Stimulated activated CD8-positive, alpha-beta memory T cell treated with anti-CD3 and anti-CD28 coated beads, Interleukin-4, amount 100 ng/mL, for 4 hours (primary cell): ENCODE results near the gene ZFP36L2.

Experiments used
- DNase-seq, 2 donors: peaks; one replicate each; pipeline ENCODE4 v3.0.0-alpha.2; 2020; ENCODE audit warnings: low read depth in 2 of 2, low spot score in 1 of 2

ZFP36L2 gene

DNA sequence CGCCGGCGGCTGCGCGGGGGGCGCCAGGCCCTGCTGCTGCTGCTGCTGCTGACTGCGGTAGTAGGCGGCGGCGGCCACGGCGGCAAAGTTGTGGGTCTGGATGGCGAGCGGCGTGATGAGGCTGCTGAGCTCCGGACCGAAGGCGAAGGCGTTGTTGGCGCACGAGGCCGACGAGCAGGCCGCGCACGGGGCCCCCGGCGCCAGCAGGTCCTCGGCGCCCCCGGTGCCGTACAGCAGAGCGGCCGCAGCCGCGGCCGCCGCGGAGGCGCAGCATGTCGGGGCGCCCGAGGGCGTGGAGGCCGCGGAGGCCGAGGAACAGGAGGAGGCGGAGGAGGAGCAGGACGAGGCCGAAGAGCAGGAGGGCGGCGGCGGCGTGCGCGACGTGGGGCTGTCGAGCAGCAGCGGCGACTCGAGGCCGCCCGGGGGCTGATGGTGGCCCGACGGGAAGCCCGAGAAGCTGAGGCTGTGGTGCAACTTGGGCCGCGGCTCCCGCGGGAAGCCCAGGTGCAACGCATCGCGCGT lies 1.8 kb downstream of the ZFP36L2 start:
- no peak for DNase-seq

DNA sequence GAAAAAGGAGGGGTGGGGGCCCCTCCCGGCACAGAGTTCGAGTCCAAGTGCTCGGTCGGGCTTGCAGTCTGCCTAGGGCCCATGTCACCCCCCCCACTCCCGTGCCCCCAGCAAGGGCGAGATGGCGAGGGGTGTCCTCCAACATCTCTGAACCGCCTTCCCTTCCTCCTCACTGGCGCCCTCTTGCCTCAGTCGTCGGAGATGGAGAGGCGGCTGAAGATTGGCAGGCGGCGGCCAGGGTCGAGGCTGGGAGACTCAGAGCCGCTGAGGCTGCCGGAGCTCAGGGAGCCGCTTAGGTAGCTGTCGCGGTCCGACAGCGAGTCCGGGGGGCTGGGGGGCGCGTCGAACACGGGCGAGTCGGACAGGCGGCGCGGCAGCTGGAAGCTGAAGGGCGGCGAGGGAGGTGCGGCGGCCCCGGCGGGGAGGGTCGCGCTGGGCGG lies 2.3 kb downstream of the ZFP36L2 start:
- DNase-seq = peak; percentile 50 to 54

DNA sequence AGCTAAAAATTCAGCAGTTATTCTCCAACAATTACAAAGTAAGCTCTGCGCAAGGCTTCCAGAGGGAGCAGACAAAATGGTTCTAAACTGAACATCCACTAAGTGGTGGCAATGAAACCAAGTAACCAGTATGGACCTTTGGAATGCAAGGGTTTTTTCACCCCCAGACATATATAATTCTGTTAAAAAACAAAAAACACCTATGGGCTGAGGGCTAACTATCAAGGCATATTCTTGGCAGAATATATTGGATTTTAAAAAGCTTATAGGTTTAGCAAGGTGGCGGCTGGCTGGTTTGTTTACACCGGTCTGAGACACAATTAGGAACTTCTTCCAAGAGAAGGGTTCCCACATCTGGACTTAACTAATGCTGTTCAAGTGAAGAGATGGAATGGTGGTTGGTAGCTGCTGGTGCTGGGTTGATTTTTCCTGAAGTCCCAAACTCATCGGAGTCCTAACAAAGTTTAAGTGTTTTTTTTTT lies 2.8 kb downstream of the ZFP36L2 start:
- DNase-seq = no peak

DNA sequence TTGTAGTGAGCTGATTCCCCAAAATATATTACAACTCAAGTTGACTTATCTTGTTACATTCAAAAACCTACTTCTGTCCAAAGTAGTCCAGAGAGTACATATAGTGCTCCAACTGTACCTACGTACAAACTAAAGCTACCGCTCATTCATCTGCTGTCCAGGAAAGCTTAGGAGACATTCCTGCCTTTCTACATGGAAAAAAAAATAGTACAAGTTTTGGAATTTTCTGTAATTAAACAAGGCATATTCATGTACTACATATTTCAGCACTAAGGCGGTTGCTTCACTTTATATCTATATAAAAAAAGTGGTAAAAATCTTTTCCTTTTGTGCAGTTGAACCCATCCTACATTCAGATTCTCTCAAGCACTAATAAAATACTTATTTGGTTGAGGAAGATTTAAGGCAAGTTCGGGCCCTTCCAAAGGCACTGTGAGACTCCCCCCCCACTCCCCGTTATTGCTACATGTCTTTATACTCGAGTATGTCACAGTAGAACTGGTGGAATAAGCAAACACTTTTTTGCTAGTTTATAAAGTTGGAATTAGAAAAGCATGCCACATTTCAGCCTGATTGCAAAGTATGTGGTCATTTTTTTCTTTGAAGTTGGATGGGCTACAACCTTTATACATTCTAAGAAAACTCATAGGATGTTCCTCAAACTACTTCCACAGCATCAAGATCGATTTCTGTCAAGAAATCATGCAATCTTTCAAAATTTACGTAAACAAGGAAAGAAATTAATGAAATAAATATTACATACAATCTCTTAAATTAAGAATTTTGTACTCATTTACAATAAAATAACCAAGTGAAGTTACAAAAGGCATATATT lies 3.7 kb downstream of the ZFP36L2 start:
- no peak for DNase-seq

DNA sequence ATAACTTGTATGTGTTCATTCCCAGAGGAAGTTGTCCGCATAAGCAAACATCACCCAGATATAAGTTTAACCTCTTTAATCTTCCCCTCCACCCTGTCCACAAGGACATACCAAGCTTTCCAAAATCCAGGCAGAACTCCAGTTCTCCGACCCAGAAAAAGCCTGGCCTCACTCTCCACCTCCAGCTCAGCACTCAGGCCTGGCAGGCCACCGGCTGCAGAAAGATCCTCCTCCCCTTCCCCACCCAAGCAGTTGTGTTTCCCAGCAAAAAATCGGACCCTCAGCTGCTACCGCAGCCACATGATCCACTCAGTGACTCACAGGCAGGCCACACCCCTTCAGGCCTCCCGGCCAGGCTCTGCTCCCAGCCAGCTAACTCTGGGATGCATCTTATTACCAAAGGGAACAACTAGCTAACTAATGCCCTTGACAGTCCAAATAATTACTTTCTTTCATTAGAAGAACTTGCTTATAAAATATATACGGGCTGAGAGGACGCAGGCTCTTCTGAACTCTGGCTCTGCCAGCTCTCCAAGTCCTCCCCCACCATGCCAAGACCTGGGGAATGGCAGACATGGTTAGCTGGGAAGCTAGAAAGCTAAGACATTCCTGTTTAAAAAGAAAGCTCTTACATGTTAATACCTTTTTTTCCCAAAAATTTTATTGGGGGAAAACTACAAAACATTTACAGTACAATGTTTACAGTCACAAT lies 4.5 kb downstream of the ZFP36L2 start:
- no peak for DNase-seq

DNA sequence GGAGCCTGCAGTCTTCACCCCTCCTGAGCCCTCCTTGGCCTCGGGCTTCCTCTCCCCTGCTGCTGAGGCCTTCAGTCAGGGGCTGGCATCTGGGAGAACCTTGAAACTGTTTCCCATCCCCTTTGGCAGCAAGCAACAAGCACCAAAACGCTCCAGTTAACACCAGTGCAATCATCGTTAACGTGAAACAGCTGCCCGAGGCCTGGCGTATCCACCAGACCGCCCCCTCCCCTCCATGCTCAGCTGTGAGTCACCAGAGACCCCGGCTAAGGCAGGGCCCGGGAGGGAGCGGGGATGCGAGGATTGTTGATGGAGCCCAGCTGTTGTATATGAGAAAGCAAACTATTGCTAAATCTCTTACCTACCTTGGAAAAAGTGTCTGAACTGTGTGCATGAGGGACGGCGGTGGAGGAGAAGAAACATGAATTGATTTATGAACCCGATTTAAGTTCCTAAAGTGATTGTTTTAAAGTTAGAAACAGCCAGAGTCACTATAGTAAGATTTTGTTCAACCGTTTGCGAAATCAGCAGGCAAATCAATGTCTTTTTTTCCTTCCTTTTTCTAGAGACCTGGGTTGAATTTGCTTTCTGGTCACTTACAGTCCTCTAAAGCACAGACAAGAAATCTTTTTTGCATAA lies 5.2 kb downstream of the ZFP36L2 start:
- no peak for DNase-seq

DNA sequence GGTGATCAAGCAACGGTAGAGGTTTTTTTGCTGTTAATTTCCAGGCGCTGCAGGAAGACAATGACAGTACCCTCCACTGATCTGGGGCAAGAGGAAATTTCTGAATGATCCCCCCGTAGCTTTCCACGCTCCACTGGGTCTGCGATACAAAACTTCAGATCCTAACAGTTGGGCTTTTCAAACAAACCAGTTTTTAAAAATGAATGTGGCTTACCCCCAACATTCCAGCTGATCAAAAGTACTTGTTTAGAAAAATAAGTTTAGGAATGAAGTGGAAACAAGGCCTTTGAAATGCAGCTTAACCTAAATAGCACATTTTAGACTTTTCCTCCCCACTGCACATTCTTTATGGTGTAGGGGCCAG lies 5.7 kb downstream of the ZFP36L2 start:
- DNase-seq = no peak

DNA sequence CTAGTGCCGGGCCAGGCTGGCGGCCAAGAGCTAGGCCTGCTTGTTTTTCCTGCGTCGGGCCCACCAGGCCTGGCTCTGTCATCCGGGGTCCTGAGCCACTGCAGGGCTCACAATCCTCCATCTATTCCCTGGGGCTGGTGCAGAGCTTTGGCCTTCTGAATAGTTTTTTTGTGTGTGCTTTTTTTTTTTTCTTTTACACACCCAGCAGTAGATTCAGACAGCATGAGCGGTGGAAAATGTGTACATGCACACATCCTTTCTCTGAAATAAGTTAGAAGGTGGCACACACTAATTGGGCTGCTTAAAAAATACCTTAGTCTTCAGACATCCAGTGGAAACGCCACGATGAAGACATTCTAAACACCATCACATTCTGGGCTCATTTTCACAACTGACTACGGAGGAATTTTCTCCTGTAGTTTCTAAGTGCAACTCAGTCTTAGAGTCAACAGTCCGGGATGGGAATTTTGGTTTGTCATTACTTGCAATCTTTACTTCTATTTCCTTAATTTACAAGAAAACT lies 6.1 kb downstream of the ZFP36L2 start:
- DNase-seq = no peak

DNA sequence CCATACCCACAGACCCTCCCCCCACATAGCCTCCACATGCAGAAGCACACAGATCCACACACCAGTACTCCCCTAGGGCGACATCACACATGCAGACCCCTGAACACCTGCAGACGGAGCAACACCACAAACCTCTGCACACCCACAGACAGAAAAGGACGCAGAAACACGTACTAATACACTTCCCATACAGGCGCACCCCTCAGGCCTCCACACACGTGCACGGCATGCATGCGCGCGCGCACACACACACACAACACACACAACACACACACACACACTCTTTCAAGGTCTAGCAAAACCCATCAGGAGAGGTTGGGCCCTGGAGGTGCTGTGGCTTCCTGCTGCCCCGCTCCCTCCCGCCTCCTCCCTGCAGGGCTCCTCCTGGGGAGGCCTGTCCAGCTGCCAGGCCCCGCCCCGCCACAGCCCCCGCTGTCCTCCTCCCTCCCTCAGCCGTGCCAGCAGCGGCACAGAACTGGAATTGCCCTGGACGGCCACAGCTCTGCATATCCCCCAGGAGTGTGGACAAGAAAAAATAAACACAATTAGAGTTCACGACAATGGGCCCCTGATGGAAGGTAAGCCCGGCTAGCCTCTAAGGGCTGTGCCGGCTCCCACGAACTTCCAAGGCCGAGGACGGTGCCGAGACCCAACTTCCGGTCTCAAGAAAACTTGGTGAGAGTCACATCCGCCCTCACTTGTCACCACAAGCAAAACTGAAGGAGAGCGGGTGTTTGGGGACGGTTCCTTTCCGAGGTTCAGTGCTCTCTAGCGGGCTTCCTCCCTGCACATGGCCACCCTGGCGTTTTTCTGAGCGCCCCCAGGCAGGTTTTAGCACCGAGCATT lies 6.8 kb downstream of the ZFP36L2 start:
- DNase-seq = peak; percentile 34 to 46

DNA sequence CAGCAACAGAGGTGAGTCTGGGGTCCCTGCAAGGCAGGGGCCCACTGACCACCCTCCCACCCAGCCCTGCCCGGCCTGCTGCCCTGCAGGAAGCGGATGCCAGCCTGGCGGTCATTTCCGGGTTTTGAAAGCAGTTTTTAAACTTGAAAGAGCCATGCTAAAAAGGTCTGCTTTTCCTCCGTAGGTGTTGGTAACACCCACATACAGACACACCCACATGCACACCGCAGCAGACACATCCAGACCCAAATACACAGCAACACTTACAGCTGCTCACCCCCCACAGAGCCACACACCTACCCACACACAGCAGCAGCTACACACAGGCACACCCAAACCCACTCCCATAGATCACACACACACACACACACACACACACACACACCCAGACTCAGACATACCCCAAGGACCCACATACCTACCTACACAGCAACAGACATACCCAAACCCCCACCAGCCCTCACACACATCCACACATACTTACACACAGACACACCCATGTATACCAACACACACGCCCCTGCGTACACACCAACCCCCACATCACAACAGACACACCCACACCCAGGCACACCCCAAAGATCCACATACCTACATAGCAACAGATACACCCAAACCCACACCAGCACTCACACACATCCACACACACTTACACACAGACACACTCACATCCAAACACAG lies 7.6 kb downstream of the ZFP36L2 start:
- DNase-seq = peak; percentile 61 to 71

DNA sequence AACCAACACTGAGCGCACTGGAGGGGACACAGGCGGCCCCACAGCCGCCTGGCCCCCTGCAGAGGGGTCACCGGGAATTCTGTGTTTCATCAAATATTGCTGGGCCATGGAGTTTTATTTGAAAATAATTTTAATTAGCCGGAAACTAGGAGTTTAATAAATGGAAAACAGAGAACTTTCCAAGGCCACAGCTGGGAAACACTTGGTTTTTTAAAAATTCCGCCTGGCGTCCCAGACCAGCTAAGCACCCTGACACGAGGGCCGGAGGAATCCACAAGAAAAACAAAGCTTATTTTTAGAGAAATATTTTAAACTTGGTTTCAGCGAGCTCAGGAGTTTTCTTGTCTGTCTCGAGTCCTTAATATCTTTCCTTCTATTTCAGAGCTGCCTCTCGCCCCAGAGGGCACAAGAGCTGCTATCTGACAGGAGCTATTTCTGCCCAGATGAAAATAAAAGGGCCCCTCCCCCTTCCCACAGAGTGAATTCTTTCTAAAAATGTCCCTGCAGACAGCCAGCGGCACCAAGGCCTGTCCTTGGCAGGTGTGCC lies 8.2 kb downstream of the ZFP36L2 start:
- no peak for DNase-seq

DNA sequence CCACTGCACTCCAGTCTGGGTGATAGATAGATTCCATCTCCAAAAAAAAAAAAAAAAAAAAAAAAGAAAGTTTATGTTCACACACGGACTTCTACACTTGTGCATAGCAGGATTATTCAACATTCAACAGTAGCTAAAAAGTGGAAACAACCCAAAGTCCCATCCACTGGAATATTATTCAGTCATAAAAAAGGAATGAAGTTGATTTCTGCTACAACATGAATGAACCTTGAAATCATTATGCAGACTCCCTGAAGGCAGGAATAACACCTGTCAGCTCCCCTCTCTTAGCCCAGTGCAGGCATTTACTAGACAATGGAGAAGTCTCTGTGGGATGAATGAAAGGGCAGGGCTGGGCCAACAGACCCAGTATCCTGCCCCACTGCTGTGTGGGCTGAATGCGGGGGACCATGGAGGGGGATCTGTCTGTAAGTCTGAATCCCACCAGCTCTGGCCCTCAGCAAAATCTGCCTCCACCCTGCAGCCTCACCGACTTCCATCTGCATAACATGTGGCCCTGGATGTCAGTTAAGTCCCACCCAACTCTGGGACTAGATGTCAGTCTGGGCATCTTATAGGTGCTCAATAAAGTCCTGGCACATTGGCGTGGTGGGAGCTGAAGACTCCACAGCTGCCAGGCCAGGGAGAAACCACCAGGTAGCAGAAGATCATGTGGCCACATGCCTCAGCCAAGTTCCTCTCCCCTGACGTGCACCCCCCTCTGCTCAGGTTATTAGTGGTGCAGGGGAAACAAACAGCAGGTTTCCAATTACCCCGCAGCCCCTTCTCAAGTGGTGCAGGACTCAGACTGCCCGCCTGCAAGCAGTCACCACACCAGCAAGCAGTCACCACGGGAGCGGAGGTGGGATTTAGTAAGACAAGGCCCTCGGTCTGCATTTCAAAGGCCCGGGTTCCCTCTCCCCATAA lies 8.9 kb downstream of the ZFP36L2 start:
- DNase-seq = no peak

DNA sequence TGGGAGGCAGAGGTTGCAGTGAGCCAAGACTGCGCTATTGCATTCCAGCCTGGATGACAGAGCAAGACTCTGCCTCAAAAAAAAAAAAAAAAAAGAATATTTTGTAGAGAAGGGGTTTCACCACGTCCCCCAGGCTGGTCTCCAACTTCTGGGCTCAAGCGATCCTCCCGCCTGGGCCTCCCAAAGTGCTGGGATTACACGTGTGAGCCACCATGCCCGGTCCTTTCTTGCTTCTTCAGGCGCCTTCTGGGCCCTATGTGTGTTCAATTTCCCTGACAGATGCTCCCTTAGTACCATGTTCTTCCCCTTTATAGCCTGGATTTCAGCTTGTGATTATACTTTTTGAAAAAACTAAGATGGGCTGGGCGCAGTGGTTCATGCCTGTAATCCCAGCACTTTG lies 9.8 kb downstream of the ZFP36L2 start:
- DNase-seq = no peak

DNA sequence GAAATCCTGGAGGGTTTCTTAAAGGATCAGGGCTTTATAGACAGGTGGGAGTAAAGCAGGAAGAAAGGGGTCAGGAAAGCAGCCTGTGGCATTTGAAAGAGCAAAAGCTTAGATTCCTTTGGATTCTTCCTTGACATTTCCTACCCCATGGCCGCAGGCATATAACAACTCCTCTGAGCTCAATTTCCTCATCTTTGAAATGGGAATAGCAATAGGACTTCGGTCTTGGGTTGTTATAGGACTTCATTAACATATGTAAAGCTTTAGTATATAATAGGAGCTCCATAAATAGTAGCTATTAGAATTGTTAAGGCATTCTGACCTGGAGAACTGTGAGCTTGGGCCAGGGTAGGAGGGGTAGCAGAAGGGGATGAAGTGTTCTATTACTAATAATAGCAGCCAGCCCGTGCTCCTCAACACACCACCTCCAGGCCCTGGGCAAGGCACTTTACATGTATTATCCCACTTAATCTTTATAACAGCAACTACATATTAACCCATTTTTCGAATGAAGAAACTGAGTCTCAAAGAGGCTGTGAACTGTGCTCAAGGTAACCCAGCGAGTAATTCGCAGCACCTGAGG lies 10.6 kb downstream of the ZFP36L2 start:
- no peak for DNase-seq

DNA sequence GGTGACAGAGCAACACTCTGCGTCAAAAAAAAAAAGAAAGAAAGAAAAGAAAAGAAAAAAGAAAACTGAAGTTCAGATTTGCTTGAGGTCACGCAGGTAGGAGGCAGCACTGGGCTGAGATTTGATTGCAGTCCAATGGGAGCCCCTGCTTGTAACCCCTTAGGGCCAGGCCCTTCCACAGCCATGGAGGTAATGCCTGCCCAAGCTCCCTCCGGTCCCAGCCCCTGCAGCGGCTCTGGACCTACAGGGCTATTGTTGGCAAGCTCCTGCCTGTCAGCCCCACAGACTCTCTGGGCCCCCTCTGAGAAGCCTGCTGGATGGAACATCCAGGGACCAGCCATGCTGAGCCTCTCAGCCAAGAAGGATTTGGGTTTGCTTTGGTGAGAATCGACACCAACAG lies 12.2 kb downstream of the ZFP36L2 start:
- DNase-seq = no peak

DNA sequence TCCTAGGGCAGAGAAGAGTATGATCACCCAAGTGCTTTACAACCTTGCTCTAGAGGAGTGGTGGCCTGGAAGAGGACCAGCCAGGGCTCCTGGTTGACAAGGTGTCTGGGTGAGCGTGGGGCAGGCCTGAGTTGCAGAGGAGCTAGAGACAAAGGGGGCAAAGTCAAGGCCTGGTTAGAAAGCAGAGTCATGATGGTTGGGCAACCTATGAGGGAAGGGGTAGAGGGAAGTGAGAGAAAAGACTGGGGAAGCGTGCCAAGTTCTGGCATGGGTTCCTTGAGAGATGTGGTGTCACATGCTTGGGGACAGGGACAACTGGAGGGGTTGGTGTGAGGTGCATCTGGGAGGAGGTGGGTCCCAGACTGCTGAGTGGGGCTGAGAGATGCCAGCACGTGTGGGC lies 13.5 kb downstream of the ZFP36L2 start:
- DNase-seq = no peak

DNA sequence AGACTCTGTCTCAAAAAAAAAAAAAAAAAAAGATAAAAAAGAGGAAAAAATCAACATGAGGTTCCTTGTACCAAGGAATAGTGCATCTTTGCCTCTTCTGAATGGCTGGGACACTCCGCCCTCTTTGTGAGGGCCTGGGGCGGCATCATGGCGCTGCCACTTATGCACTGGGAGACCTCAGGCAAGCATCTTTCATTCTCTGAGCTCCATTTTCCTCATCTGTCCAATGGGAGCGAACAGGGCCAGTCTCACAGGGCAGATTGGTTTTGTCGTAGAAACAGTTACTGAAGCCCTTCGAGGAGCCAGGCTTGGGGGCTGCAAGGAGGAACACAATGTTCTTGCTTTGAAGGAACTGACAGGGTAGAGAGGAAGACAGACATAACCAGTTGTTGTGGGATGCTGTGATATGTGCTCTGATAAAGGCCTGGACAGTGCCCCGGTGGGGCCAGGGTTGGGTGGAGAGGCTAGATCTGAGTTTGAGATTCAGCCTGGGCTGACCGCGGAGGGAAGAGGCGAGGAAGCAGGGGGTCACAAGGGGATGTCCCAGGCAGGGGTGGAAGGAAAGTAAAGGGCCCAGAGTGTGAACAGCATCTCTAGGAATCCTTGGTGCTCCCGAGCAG lies 14.1 kb downstream of the ZFP36L2 start:
- DNase-seq = no peak
